ENCODE results near the gene ZSWIM1.
"Not testable (repeated sequence)": the region's sequence is repeated elsewhere in the genome, so short reads cannot be mapped to it uniquely, and the experiment has no call there.

DNA sequence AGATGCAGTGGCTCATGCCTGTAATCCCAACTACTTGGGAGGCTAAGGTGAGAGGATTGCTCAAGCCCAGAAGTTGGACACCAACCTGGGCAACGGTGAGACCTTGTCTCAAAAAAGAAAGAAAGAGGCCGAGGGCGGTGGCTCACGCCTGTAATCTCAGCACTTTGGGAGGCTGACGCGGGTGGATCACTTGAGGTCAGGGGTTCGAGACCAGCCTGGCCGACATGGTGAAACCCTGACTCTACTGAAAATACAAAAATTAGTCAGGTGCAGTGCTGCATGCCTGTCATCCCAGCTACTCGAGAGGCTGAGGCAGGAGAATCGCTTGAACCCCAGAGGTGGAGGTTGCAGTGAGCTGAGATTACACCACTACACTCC, 6.9 kb upstream of the ZSWIM1 start:
- not testable (repeated sequence) for TF ChIP-seq POLR2A, EP300 (IDR thresholded peaks at IDR 0.05)
- TF ChIP-seq, protein P1, sequence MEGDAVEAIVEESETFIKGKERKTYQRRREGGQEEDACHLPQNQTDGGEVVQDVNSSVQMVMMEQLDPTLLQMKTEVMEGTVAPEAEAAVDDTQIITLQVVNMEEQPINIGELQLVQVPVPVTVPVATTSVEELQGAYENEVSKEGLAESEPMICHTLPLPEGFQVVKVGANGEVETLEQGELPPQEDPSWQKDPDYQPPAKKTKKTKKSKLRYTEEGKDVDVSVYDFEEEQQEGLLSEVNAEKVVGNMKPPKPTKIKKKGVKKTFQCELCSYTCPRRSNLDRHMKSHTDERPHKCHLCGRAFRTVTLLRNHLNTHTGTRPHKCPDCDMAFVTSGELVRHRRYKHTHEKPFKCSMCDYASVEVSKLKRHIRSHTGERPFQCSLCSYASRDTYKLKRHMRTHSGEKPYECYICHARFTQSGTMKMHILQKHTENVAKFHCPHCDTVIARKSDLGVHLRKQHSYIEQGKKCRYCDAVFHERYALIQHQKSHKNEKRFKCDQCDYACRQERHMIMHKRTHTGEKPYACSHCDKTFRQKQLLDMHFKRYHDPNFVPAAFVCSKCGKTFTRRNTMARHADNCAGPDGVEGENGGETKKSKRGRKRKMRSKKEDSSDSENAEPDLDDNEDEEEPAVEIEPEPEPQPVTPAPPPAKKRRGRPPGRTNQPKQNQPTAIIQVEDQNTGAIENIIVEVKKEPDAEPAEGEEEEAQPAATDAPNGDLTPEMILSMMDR (IDR thresholded peaks at IDR 0.05): not testable (repeated sequence)
